Measurements from ENCODE around the gene CALCB.

GRCh38 chr11:15097411-15097810 lies 24.0 kb downstream of the CALCB start:
- TF ChIP-seq CTCF (conservative IDR thresholded peaks at IDR 0.05; ENCODE audit: low read depth, low read length) (no peak), EZH2 (IDR thresholded peaks at IDR 0.05; ENCODE audit: borderline replicate concordance, low read depth, low read length, poor library complexity, severe bottlenecking) (no peak)
